PFSK-1 (cell line): ENCODE data around the gene RHCG.

Source experiments
- FOXP2 ChIP-seq: optimal IDR thresholded peaks from 2 replicates; pipeline ENCODE3; 2011; ENCODE audit warnings: borderline replicate concordance, control low read depth, inconsistent platforms; ENCODE audit not compliant: insufficient read depth; ENCODE audit errors: extremely low read length, extremely low read depth
- POLR2AphosphoS5 ChIP-seq: IDR thresholded peaks from 2 replicates; pipeline ENCODE4 v1.6.1; 2012; ENCODE audit warnings: low read depth, mild to moderate bottlenecking, control low read depth, low read length, moderate library complexity
- SIN3A ChIP-seq: IDR thresholded peaks from 2 replicates; pipeline ENCODE4 v1.6.1; 2012; ENCODE audit warnings: mild to moderate bottlenecking, low read length, moderate library complexity, borderline replicate concordance; ENCODE audit not compliant: insufficient read depth
- TAF1 ChIP-seq: IDR thresholded peaks from 2 replicates; pipeline ENCODE4 v1.6.1; 2012; ENCODE audit warnings: low read length, control low read depth, borderline replicate concordance; ENCODE audit not compliant: insufficient read depth
- TF ChIP-seq, protein P1 (sequence below), 2 experiments: IDR thresholded peaks; 2 replicates each; pipeline versions ENCODE4 v1.6.1 to v1.8.0; 2011 to 2012; ENCODE audit warnings: low read depth in 2 of 2, low read length in 2 of 2, control low read depth in 1 of 2, inconsistent platforms in 1 of 2, mild to moderate bottlenecking in 1 of 2, moderate library complexity in 1 of 2; ENCODE audit not compliant: insufficient read depth in 1 of 2

RHCG gene

DNA sequence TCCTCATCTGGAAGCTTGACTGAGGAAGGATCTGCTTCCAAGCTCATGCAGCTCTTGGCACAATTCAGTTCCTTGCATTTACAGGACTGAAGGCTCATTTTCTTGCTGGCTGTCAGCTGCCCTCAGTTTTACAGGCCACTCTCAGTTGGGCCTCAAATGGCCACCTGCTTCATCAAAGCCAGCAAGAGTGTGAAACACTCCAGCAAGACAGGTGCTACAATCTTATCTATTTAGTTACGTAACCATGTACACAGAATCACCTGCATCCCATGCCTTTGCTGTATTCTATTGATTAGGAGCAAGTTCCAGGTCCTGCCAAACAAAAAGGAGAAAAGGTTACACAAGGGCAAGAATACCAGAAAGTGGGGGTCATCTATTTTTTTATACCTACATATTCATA is 40.8 kb downstream of the RHCG start:
- TF ChIP-seq POLR2AphosphoS5 (no peak), TAF1 (no peak), SIN3A (no peak)

DNA sequence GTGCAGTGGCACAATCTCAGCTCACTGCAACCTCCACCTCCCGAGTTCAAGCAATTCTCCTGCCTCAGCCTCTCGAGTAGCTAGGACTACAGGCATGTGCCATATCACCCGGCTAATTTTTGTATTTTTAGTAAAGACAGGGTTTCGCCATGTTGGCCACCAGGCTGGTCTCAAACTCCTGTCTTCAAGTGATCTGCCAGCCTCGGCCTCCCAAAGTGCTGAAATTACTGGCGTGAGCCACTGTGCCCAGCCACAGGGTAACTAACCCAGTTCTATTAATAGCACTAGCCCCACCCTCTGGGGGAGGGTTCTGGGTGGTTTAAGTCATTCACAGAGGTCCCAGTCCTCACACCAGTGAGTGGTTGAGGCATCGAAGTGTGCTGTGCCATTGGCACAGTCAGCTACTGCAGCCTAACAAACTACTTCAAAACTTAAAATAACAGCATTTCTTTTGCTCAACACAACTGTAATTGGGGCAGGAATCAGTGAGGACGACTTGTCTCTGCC is 44.0 kb downstream of the RHCG start:
- TF ChIP-seq, protein P1, sequence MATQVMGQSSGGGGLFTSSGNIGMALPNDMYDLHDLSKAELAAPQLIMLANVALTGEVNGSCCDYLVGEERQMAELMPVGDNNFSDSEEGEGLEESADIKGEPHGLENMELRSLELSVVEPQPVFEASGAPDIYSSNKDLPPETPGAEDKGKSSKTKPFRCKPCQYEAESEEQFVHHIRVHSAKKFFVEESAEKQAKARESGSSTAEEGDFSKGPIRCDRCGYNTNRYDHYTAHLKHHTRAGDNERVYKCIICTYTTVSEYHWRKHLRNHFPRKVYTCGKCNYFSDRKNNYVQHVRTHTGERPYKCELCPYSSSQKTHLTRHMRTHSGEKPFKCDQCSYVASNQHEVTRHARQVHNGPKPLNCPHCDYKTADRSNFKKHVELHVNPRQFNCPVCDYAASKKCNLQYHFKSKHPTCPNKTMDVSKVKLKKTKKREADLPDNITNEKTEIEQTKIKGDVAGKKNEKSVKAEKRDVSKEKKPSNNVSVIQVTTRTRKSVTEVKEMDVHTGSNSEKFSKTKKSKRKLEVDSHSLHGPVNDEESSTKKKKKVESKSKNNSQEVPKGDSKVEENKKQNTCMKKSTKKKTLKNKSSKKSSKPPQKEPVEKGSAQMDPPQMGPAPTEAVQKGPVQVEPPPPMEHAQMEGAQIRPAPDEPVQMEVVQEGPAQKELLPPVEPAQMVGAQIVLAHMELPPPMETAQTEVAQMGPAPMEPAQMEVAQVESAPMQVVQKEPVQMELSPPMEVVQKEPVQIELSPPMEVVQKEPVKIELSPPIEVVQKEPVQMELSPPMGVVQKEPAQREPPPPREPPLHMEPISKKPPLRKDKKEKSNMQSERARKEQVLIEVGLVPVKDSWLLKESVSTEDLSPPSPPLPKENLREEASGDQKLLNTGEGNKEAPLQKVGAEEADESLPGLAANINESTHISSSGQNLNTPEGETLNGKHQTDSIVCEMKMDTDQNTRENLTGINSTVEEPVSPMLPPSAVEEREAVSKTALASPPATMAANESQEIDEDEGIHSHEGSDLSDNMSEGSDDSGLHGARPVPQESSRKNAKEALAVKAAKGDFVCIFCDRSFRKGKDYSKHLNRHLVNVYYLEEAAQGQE (IDR thresholded peaks at IDR 0.05; ENCODE audit: insufficient read depth in 1 of 2, low read depth in 2 of 2, low read length in 2 of 2) = no peak
- TF ChIP-seq POLR2AphosphoS5 (no peak), TAF1 (no peak), FOXP2 (no peak), SIN3A (no peak)

DNA sequence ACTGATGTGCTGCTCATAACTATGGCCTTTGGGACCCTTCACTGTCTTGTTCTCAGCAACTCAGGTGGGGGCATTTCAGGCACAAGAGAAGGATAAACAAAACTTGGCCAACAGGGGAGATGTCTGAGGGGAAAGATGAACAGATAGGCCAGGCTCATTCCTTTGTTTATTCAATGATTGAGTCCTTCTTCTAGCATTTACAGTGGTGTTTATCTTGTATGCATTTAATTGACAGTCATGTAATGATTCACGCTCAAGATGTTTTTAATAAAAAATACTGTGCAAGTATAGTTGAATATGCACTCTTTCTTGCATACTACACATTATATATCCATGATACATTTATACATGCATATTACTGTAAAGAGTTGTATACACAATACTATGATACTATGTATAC is 44.5 kb downstream of the RHCG start:
- TF ChIP-seq, protein P1 (IDR thresholded peaks at IDR 0.05; ENCODE audit: insufficient read depth in 1 of 2, low read depth in 2 of 2, low read length in 2 of 2) = no peak
- no peak for TF ChIP-seq FOXP2
- TF ChIP-seq POLR2AphosphoS5 = no peak
- TF ChIP-seq TAF1 = no peak
- TF ChIP-seq SIN3A = no peak

DNA sequence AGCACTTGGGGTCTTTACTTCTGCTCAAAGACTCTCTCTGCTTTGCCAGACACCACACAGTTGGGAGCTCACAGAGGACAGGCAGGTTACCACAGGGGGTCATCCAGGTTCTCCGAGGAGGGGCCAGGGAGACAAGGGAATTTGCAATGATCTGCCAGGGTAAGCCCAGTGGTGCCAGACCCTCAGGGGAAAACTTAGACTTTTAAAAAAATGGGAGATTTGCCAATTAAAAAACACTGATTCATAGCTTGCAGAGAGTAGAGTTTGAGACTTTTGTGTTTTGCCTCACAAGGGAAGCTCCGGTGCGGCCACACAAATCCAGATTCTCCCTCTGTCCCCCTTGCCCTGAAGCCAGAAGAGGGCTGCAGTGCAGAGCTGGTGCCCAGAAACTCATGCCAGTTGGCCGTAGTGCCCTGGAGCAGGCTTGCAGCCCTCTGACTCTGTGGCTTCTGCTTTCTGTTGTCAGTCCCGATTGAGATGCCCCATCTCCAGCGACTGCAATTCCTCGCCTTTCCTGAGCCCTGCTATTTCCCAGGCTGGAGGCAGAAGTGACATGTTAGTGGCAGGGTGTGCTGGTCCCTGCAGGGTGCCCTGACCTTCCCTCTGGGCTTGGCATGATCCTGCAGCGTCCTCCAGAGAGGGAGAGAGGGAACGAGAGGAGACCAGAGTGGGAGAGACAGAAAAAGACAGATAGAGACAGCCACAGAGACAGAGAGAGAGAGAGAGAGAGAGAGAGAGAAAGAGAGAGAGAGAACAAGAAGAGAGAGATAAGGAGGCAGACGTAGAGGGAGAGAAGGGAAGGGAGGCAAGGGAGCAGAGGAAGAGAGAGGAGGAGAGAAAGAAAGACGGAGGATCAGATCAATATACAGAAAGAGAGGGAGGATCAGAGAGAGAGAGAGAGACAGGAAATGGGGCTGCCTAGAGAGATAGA is 46.0 kb downstream of the RHCG start:
- no peak for TF ChIP-seq POLR2AphosphoS5
- TF ChIP-seq SIN3A = no peak
- TF ChIP-seq FOXP2 = no peak
- TF ChIP-seq TAF1 = no peak
- TF ChIP-seq, protein P1 (IDR thresholded peaks at IDR 0.05; ENCODE audit: insufficient read depth in 1 of 2, low read depth in 2 of 2, low read length in 2 of 2) = no peak

DNA sequence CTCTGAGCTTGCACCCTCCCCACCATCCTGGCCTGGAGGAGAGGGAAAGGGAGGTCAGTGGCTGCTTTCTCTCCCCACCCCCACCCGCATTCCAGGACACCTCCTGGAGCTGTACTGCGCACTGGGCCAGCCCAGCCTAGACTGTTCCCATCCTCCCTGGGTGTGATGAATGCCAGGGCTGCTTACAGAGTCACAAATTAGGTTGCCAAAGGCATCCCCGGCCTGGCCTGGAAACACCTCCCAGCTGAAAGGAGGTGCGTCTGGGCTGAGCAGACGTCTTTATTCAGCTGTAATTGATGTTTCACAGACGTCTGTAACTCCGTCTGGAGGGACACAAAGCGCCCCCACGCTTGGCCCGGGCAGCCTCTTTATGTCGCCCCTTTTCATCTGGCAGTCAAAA is 47.6 kb downstream of the RHCG start:
- no peak for TF ChIP-seq POLR2AphosphoS5
- no peak for TF ChIP-seq TAF1
- TF ChIP-seq, protein P1 (IDR thresholded peaks at IDR 0.05; ENCODE audit: insufficient read depth in 1 of 2, low read depth in 2 of 2, low read length in 2 of 2) = no peak
- TF ChIP-seq SIN3A = no peak
- TF ChIP-seq FOXP2 = no peak
